ENCODE measurements around the gene TTLL3. TPM values are rescaled to one million over a fixed set of nuclear protein-coding genes. Genes with fewer than 3 reads are reported as not detected.

Gene TTLL3
- total and polyA plus RNA-seq, 2 donors (not counting 1 experiment from before 2014, with no cell fraction given): 84.5 to 168 TPM

DNA sequence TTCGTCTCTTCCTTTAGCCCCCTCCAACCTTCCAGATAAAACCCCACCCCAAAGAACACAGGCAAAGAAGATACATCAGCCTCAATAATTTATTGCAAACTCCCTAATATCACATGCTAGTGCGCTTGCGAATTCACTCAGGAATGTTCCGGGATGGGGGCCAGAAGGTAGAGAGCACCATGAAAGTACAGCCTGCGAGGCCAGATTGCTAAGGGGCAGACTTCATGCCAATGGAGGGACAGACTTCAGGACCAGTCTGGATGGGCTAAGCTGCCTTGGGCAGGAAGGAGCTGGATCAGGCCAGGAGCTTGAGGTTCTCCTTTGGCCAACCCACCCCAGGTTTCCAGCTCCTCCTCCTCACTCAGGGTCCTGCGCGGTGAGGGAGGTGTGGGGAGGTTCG, 56.6 kb downstream of the TTLL3 start:
- Histone ChIP-seq H3K9ac (ENCODE audit: low read length) (no peak overlapping the region), H4K20me1 (ENCODE audit: control insufficient read depth, insufficient read depth, low read length, poor library complexity, severe bottlenecking) (no peaks in the 10 kb centered on the region), H3K27ac (ENCODE audit: low read length in 2 of 2) (no peak overlapping the region), H3K9me3 (ENCODE audit: control extremely low read depth in 1 of 3, control insufficient read depth in 2 of 3, insufficient read depth in 1 of 3, low read length in 2 of 3) (no peaks in the 10 kb centered on the region), H3K27me3 (replicated peaks in 1 of 4; ENCODE audit: control extremely low read depth in 1 of 4, control insufficient read depth in 3 of 4, insufficient read depth in 4 of 4, low read length in 3 of 4) (peaks cover 0 to 17% (median 6%) of the 10 kb centered on the region in 4 experiments), H3K4me3 (ENCODE audit: control extremely low read depth in 1 of 5, extremely low read depth in 1 of 5, insufficient read depth in 1 of 5, low read depth in 2 of 5, low read length in 4 of 5) (no peak overlapping the region), H3K4me2 (replicated peaks; ENCODE audit: low read depth, low read length, poor library complexity, severe bottlenecking) (no peak overlapping the region), H3K36me3 (replicated peaks in 1 of 2; ENCODE audit: control extremely low read depth in 1 of 2, control insufficient read depth in 1 of 2, extremely low read depth in 1 of 2, insufficient read depth in 2 of 2, low read length in 1 of 2) (no peaks in the 10 kb centered on the region), H3K79me2 (ENCODE audit: control insufficient read depth, insufficient read depth, low read length) (no peaks in the 10 kb centered on the region), H3K4me1 (ENCODE audit: control insufficient read depth in 2 of 2, insufficient read depth in 2 of 2, low read length in 2 of 2) (peaks cover 6 to 8% of the 10 kb centered on the region in 2 donors), H2AFZ (ENCODE audit: insufficient read depth, low read depth, low read length, poor library complexity, severe bottlenecking) (no peak overlapping the region)
- WGBS (ENCODE audit: insufficient coverage): 93% methylated on average over 7 of the region's 8 CpGs
- CTCF ChIA-PET: no interaction called here
- Mint-ChIP-seq H3K27me3 (peaks cover 5% of the 10 kb centered on the region), H3K9me3 (ENCODE audit: insufficient read depth) (no peaks in the 10 kb centered on the region), H3K27ac (no peak overlapping the region), H3K4me3 (no peak overlapping the region), H3K4me1 (no peaks in the 10 kb centered on the region)
- intact Hi-C loops (cut with micrococcal nuclease): no loop called here
- no peak for TF ChIP-seq EZH2 (IDR thresholded peaks at IDR 0.05; ENCODE audit: borderline replicate concordance, insufficient read depth, low read depth, low read length, poor library complexity, severe bottlenecking)
- TF ChIP-seq CTCF (IDR thresholded peaks at IDR 0.05): no peak
- POLR2A ChIA-PET: no interaction called here
- no peak for ATAC-seq (ENCODE audit: low read depth)
- DNase-seq: no peak

GRCh38 chr3:9867106-9867505, 57.0 kb downstream of the TTLL3 start:
- H3K27ac ChIP-seq (ENCODE audit: low read length in 2 of 2): no peak overlapping the region
- H3K27me3 ChIP-seq (replicated peaks in 1 of 4; ENCODE audit: control extremely low read depth in 1 of 4, control insufficient read depth in 3 of 4, insufficient read depth in 4 of 4, low read length in 3 of 4): peaks cover 0 to 12% (median 4%) of the 10 kb centered on the region in 4 experiments
- Mint-ChIP-seq H3K4me3 (no peak overlapping the region), H3K9me3 (ENCODE audit: insufficient read depth) (no peaks in the 10 kb centered on the region), H3K27ac (no peak overlapping the region), H3K4me1 (no peaks in the 10 kb centered on the region), H3K27me3 (peaks cover 1% of the 10 kb centered on the region)
- ChIA-PET CTCF (no interaction called here), POLR2A (no interaction called here)
- H3K36me3 ChIP-seq (replicated peaks in 1 of 2; ENCODE audit: control extremely low read depth in 1 of 2, control insufficient read depth in 1 of 2, extremely low read depth in 1 of 2, insufficient read depth in 2 of 2, low read length in 1 of 2): no peaks in the 10 kb centered on the region
- peaks cover 6 to 8% of the 10 kb centered on the region in 2 donors for H3K4me1 ChIP-seq (ENCODE audit: control insufficient read depth in 2 of 2, insufficient read depth in 2 of 2, low read length in 2 of 2)
- H3K79me2 ChIP-seq (ENCODE audit: control insufficient read depth, insufficient read depth, low read length): no peaks in the 10 kb centered on the region
- H4K20me1 ChIP-seq (ENCODE audit: control insufficient read depth, insufficient read depth, low read length, poor library complexity, severe bottlenecking): no peaks in the 10 kb centered on the region
- no peak overlapping the region for H3K9ac ChIP-seq (ENCODE audit: low read length)
- no peak for TF ChIP-seq CTCF (IDR thresholded peaks at IDR 0.05)
- intact Hi-C loops (cut with micrococcal nuclease): no loop called here
- H2AFZ ChIP-seq (ENCODE audit: insufficient read depth, low read depth, low read length, poor library complexity, severe bottlenecking): no peak overlapping the region
- DNase-seq (no peak), ATAC-seq (ENCODE audit: low read depth) (no peak)
- H3K4me2 ChIP-seq (replicated peaks; ENCODE audit: low read depth, low read length, poor library complexity, severe bottlenecking): no peak overlapping the region
- 88% methylated on average over 10 of the region's 12 CpGs for WGBS (ENCODE audit: insufficient coverage)
- no peak overlapping the region for H3K4me3 ChIP-seq (ENCODE audit: control extremely low read depth in 1 of 5, extremely low read depth in 1 of 5, insufficient read depth in 1 of 5, low read depth in 2 of 5, low read length in 4 of 5)
- H3K9me3 ChIP-seq (ENCODE audit: control extremely low read depth in 1 of 3, control insufficient read depth in 2 of 3, insufficient read depth in 1 of 3, low read length in 2 of 3): no peaks in the 10 kb centered on the region
